ENCODE results near the gene B4GALT4. TPM values are rescaled to one million over a fixed set of nuclear protein-coding genes. Genes with fewer than 3 reads are reported as not detected.
A peak's percentile ranks its signal among the peaks of the same experiment; 100 is the strongest.

B4GALT4 gene
- total RNA-seq, 2 experiments from 2014 or later: 16.1 to 16.5 TPM

DNA sequence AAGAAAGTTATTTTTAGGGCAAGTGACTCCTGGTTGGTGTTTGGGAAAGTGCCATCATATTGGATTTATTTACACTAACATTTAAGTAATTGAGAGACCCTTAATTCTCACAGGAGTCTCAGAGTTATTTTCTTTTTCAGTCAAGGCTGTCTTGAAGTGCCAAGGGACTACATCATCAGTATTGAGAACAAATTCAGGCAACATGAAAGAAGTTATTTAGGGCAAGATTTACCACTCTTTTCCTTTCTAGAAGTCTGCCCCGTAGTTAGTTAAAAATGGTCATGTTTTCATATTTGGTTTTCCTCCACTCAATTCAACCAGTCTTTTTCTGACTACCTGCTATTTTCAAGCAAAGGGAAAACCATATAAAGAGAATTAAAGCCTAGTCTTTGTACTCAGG lies 6.1 kb downstream of the B4GALT4 start:
- ChIA-PET POLR2A (interaction anchor here (0.5 kb wide), 1 partner anchor 271 kb away, joined by 5 read pairs; no protein-coding TSS in a partner anchor), CTCF (no interaction called here)
- H3K9me3 Mint-ChIP-seq: no peaks in the 10 kb centered on the region
- H3K4me3 Mint-ChIP-seq: no peak overlapping the region
- no peak for DNase-seq
- H3K36me3 Mint-ChIP-seq (ENCODE audit: low read depth): peaks cover 64% of the 10 kb centered on the region
- peak overlapping the region; percentile 48 for H3K27ac Mint-ChIP-seq
- peaks cover 58% of the 10 kb centered on the region for H3K4me1 Mint-ChIP-seq
- H3K27me3 Mint-ChIP-seq: no peaks in the 10 kb centered on the region

DNA sequence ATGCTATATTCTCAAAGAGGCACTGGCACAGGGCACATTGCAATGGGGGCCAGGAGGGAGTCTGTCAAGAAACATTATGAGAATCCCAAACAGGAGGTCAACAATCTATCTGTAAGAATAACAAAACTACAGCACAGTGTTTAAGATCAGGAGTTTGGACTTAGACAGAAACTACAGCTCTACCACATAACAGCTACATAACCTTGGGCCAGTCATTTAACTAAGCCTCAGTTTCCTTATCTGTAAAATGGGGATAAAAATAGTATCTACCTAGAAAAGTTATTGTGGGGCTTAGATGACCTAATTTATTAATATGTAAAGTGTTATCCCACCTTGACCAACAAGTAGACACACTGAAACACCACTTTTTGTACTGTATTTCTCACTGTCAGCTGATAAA lies 9.9 kb downstream of the B4GALT4 start:
- POLR2A ChIA-PET: no interaction called here
- no peak overlapping the region for H3K27ac Mint-ChIP-seq
- H3K36me3 Mint-ChIP-seq (ENCODE audit: low read depth): peaks cover 83% of the 10 kb centered on the region
- H3K9me3 Mint-ChIP-seq: no peaks in the 10 kb centered on the region
- no peak overlapping the region for H3K4me3 Mint-ChIP-seq
- no peaks in the 10 kb centered on the region for H3K27me3 Mint-ChIP-seq
- CTCF ChIA-PET: interaction anchor here (2.2 kb wide), 1 partner anchor 10 kb away, joined by 9 read pairs; the partner anchor contains the start of gene B4GALT4
- peaks cover 38% of the 10 kb centered on the region for H3K4me1 Mint-ChIP-seq
- no peak for DNase-seq

DNA sequence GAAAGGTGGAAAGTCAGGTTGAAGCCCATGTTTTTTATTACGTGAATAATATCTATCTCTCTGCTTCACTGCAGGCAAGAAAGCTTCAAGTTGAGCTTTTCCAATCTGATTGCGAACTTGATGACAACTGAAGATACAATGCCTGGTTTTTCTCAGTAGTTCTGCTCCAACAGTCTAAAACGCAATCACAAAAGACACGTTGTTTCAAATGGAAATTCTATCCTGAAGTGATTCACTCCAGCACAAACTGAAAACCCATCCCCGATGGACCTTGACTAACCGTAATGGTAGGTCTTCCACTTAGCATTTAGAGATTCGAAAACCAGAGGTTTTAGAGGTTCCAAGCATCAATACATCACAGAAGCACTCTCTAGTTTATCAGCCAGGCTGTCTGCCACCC lies 10.6 kb downstream of the B4GALT4 start:
- no peaks in the 10 kb centered on the region for H3K9me3 Mint-ChIP-seq
- POLR2A ChIA-PET: no interaction called here
- no peak overlapping the region for H3K27ac Mint-ChIP-seq
- peaks cover 77% of the 10 kb centered on the region for H3K36me3 Mint-ChIP-seq (ENCODE audit: low read depth)
- H3K27me3 Mint-ChIP-seq: no peaks in the 10 kb centered on the region
- H3K4me3 Mint-ChIP-seq: no peak overlapping the region
- H3K4me1 Mint-ChIP-seq: peaks cover 31% of the 10 kb centered on the region
- CTCF ChIA-PET: interaction anchor here (0.7 to 2.2 kb wide), 2 partner anchors 11 to 40 kb away, joined by 3 to 9 read pairs; partner anchors contain the start of gene B4GALT4
- no peak for DNase-seq

DNA sequence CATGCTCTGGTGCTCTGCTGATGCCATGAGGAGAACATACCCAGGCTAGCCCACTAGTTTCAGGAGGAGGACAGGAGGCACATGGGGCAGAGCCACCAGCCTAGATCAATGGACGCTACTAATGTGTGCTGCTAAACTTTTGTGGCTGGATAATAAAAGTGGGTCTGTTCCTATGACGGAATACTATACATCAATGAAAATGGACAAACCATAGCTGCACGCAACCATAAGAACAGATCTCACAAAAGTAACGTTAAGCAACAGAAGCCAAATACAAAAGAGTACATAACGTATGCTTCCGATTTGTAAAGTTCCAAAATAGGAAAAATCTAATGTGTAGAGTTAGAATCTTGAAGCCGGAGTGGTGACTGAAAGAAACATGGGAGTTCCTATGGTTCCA lies 11.5 kb downstream of the B4GALT4 start:
- H3K27ac Mint-ChIP-seq: no peak overlapping the region
- DNase-seq: no peak
- no peak overlapping the region for H3K4me3 Mint-ChIP-seq
- no peaks in the 10 kb centered on the region for H3K9me3 Mint-ChIP-seq
- peaks cover 75% of the 10 kb centered on the region for H3K36me3 Mint-ChIP-seq (ENCODE audit: low read depth)
- peaks cover 28% of the 10 kb centered on the region for H3K4me1 Mint-ChIP-seq
- H3K27me3 Mint-ChIP-seq: no peaks in the 10 kb centered on the region
- CTCF ChIA-PET: interaction anchor here (0.9 kb wide), 1 partner anchor 10 kb away, joined by 3 read pairs; no protein-coding TSS in a partner anchor
- POLR2A ChIA-PET: no interaction called here

DNA sequence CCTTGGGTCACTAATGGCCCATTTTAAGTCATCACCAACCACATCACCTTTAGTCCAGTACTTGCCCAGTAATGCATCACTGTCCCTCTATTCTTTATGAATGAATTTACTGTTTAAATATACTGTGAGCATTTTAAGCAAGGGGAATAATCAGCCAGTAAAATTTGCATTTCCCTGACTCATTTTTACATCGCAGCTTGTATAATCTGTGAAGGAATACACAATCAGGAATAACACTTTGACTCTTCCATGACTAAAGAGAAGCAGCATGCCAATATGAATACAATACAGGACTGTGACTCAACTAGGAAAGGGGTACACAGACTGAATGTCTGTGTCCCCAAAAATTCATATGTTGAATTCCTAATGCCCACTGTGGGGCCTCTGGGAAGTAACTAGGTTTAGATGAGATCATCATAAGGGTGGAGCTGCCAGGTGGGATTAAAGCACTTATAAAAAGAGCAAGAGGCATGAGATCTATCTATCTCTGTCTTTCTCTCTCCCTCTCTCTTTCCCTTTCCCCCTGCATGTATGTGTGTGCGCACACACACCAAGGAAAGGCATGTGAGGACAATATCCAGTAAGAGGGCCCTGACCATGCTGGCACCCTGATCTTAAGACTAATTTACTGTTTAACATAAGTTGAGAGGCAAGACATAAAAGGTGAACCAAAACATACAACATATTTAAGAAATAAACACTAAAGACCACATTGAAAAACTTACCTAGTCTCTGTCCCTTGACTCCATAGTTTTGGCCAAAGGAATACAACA lies 12.1 kb downstream of the B4GALT4 start:
- no peak for DNase-seq
- Mint-ChIP-seq H3K4me3 (no peak overlapping the region), H3K27ac (no peak overlapping the region), H3K4me1 (peaks cover 29% of the 10 kb centered on the region), H3K9me3 (no peaks in the 10 kb centered on the region), H3K27me3 (no peaks in the 10 kb centered on the region), H3K36me3 (ENCODE audit: low read depth) (peaks cover 76% of the 10 kb centered on the region)
- ChIA-PET CTCF (interaction anchor here (0.9 kb wide), 1 partner anchor 9 kb away, joined by 3 read pairs; no protein-coding TSS in a partner anchor), POLR2A (no interaction called here)

DNA sequence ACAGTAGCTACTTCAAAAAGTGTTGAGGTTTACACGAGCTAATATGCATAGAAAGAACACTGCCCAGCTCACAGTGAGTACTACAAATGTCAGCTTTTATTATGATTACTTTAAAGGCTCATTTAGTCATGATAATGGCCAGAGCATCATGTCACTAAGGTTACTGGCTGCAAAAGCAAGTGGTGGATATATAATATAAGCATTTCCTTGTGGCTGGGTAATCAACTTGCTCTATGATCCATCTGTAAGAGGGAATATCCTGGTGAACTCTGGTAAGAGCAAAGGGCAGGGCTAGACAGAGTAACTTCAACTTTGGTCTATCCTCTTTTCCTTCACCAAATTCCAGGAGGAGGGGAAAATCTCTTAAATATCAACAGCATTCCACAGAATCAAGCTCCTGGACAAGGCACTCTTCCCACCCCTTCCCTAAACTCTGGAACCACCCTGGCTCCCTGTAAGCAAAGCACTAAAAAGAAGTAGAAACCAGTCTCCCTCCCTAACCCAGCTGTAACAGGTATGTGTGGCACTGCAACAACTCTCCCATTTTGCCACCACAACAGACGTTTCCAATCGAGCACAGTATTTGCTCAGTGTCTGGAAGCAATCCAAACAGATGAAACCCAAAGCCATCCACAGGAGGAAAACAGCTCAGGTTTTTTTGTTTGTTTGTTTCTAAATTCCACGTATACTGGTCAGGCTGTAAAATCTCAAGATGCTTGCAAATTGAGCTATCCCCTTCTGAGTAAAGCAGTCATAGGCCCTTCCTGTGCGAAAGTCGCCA lies 13.4 kb downstream of the B4GALT4 start:
- no peaks in the 10 kb centered on the region for H3K9me3 Mint-ChIP-seq
- peaks cover 24% of the 10 kb centered on the region for H3K4me1 Mint-ChIP-seq
- peaks cover 78% of the 10 kb centered on the region for H3K36me3 Mint-ChIP-seq (ENCODE audit: low read depth)
- CTCF ChIA-PET: no interaction called here
- no peak overlapping the region for H3K4me3 Mint-ChIP-seq
- no peak for DNase-seq
- POLR2A ChIA-PET: no interaction called here
- no peaks in the 10 kb centered on the region for H3K27me3 Mint-ChIP-seq
- H3K27ac Mint-ChIP-seq: no peak overlapping the region

DNA sequence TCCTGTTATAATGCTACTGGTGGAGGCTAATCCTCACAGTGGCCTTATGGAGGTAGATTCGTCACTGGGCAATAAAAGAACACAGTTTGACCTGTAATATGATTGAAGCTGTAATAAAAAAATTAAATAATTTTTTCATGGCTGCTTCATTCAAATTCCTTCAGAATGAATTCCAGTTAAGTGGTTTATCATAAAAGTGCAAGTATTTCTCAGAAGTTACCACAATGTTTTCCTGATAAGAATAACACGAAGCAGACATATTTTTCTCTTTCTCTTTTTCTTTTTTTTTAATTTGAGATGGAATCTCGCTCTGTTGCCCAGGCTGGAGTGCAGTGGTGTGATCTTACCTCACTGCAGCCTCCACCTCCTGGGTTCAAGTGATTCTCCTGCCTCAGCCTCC lies 15.6 kb downstream of the B4GALT4 start:
- Mint-ChIP-seq H3K4me1 (peaks cover 22% of the 10 kb centered on the region), H3K27me3 (no peaks in the 10 kb centered on the region), H3K4me3 (no peak overlapping the region), H3K36me3 (ENCODE audit: low read depth) (peaks cover 76% of the 10 kb centered on the region), H3K27ac (no peak overlapping the region), H3K9me3 (no peaks in the 10 kb centered on the region)
- POLR2A ChIA-PET: no interaction called here
- CTCF ChIA-PET: interaction anchor here (1.1 to 1.9 kb wide), 3 partner anchors 10 to 17 kb away, joined by 3 to 6 read pairs (median 3); no protein-coding TSS in a partner anchor
- DNase-seq: no peak

DNA sequence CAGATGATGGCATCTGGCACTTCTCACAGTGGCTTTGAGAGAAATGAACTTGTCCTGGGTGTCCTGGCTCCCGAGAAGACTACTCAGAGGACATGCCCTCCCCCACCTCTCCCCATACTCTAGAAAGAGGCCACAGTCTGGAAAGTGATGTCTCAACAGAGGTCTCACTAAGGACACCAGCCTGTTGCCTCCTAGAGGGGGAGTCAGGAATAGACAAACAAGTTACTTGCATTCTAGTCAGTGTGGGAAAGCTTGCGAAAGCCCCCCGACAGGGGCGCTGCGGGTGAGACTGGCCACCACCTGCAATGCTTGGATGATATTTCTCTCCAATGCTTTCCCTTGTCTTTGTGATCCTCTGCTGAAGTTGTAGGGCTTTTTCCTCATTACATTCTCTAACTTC lies 17.2 kb downstream of the B4GALT4 start:
- CTCF ChIA-PET: interaction anchor here (0.7 to 1.1 kb wide), 2 partner anchors 13 to 18 kb away, joined by 3 to 4 read pairs; no protein-coding TSS in a partner anchor
- no peaks in the 10 kb centered on the region for H3K27me3 Mint-ChIP-seq
- no peaks in the 10 kb centered on the region for H3K9me3 Mint-ChIP-seq
- no peak for DNase-seq
- H3K27ac Mint-ChIP-seq: no peak overlapping the region
- H3K4me1 Mint-ChIP-seq: peaks cover 36% of the 10 kb centered on the region
- peaks cover 73% of the 10 kb centered on the region for H3K36me3 Mint-ChIP-seq (ENCODE audit: low read depth)
- POLR2A ChIA-PET: no interaction called here
- H3K4me3 Mint-ChIP-seq: no peak overlapping the region

DNA sequence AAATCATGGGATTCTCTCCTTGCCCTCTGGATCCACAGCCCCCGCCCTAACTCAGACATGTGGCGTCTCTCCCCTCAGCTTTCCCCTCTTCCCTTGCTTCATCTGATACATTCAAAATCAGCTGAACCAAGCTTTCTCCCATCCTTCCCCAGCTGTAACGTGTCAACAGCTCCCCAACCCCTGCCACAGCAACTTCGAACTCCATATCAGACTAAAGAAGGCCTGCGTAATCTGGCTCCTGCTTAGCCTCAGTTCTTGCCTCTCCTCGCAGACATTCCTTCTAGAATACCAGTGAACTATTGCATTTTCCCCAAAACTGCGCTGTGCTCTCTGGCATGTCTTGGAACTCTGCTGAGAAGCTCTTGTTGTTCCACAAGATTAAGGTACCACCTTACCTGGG lies 18.3 kb downstream of the B4GALT4 start:
- Mint-ChIP-seq H3K27me3 (no peaks in the 10 kb centered on the region), H3K4me3 (no peak overlapping the region), H3K36me3 (ENCODE audit: low read depth) (peaks cover 66% of the 10 kb centered on the region), H3K4me1 (peaks cover 39% of the 10 kb centered on the region), H3K9me3 (no peaks in the 10 kb centered on the region), H3K27ac (peak overlapping the region; percentile 2)
- ChIA-PET CTCF (interaction anchor here (0.5 to 1.1 kb wide), 3 partner anchors 12 to 476 kb away, joined by 3 read pairs; no protein-coding TSS in a partner anchor), POLR2A (interaction anchor here (0.6 kb wide), 1 partner anchor 417 kb away, joined by 4 read pairs; no protein-coding TSS in a partner anchor)
- DNase-seq: no peak

DNA sequence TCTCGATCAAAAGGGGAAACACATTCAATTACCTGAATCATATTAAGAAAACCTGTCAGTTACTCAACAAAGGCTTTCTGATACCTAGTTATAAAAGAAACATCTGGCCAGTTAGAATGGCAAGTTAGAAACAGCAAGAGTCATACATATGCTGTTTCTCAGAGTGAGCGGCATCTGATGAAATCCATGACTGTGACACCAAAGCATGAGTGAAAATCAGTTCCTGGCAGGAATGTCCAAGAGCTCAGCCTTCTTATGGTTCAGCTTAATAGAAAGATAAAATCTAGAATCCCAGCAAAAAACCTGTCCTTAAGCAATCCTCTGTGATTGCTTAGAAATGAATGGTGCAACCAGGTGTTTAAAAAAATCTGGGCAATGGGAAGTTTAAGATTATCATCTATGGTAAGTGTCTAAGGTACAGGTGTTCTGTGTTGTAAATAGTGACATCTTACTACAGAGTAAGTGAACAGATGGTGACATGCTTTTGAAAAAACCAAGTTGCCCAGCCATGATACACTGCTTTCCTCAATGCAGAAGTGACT lies 18.8 kb downstream of the B4GALT4 start:
- H3K4me3 Mint-ChIP-seq: no peak overlapping the region
- no peak for DNase-seq
- peaks cover 38% of the 10 kb centered on the region for H3K4me1 Mint-ChIP-seq
- no peaks in the 10 kb centered on the region for H3K9me3 Mint-ChIP-seq
- no peaks in the 10 kb centered on the region for H3K27me3 Mint-ChIP-seq
- H3K36me3 Mint-ChIP-seq (ENCODE audit: low read depth): peaks cover 65% of the 10 kb centered on the region
- CTCF ChIA-PET: interaction anchor here (0.5 kb wide), 1 partner anchor 476 kb away, joined by 3 read pairs; no protein-coding TSS in a partner anchor
- no peak overlapping the region for H3K27ac Mint-ChIP-seq
- POLR2A ChIA-PET: interaction anchor here (0.6 kb wide), 1 partner anchor 416 kb away, joined by 4 read pairs; no protein-coding TSS in a partner anchor

DNA sequence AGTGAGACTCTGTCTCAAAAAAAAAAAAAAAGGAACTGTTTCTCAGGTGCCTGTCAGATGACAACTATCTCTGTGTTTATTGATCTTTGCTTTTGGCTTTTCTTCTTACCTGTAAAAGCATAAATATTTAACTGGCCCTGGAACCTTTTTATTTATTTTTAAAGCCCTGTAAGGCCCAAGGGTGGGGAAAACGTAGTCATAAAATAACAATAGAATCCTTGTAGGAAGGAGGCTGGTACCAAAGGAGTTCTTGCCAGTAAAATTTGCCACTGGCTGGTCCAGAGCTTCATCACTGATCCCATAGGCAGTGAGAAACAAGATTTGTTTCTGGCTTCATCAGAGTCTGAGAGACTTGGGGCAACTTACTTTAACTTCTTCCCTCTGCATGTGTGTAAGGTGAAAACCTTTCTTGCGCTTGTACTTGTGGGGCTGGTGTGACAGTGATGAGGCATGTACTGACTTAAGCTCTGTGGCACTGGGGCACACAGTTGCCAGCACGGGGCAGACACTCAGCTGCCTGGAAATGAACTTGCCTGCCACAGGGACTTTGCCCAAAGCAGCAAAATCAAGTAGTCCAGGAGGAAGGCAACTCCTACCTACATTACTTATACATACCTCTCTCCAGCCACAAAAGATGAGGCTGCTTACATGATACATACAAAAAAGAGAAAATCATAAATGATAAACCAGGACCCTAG lies 19.6 kb downstream of the B4GALT4 start:
- Mint-ChIP-seq H3K36me3 (ENCODE audit: low read depth) (peaks cover 62% of the 10 kb centered on the region), H3K27me3 (no peaks in the 10 kb centered on the region), H3K4me3 (no peak overlapping the region), H3K27ac (no peak overlapping the region), H3K4me1 (peaks cover 32% of the 10 kb centered on the region), H3K9me3 (no peaks in the 10 kb centered on the region)
- POLR2A ChIA-PET: no interaction called here
- CTCF ChIA-PET: no interaction called here
- no peak for DNase-seq

DNA sequence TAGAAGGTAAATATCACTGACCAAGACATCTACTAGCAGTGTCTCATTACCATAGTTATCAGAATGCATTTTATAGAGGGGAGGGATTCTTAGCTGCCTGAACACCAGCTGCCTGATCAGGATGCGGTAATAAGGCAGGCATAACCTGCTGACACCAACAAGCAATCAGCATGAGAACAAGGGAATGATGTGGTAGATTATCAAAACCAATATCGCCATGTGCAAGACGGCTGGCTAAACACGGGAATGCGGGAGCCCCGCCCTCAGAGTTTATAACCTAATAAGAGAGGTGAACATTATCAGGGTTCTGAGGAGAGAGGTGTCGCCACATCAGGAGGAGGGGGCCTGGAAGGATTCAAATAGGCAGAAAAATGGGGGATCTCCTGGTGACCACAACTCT lies 20.5 kb downstream of the B4GALT4 start:
- no peaks in the 10 kb centered on the region for H3K27me3 Mint-ChIP-seq
- H3K4me1 Mint-ChIP-seq: peaks cover 33% of the 10 kb centered on the region
- no peak for DNase-seq
- POLR2A ChIA-PET: no interaction called here
- peak overlapping the region; percentile 94 for H3K27ac Mint-ChIP-seq
- CTCF ChIA-PET: interaction anchor here (1.0 kb wide), 1 partner anchor 9 kb away, joined by 4 read pairs; no protein-coding TSS in a partner anchor
- H3K4me3 Mint-ChIP-seq: no peak overlapping the region
- no peaks in the 10 kb centered on the region for H3K9me3 Mint-ChIP-seq
- peaks cover 70% of the 10 kb centered on the region for H3K36me3 Mint-ChIP-seq (ENCODE audit: low read depth)

All from activated CD4-positive, alpha-beta T cell treated with anti-CD3 and anti-CD28 coated beads, Interleukin-2, amount 10 ng/mL, durations not matched to agents 7 days and 5 days (primary cell).